Upper lobe of left lung (tissue), 4 donors: ENCODE measurements around the gene RIPOR2.

Experiments
- EP300 ChIP-seq, 4 donors: sonication (generic); formaldehyde crosslinking; IDR thresholded peaks; one replicate each; pipeline ENCODE4 v1.5.1; 2017; ENCODE audit warnings: antibody characterized with exemption in 4 of 4, control low read depth in 2 of 4
- TF ChIP-seq, protein P1 (sequence below), 6 experiments: fragments of 450-650 bp in 4 of 6; fragments of 200-600 bp in 2 of 6; sonication (generic) in 2 of 6; IDR thresholded peaks; one replicate each; pipeline ENCODE4 v1.5.1; 2016 to 2019; ENCODE audit warnings: antibody characterized with exemption in 6 of 6

DNA sequence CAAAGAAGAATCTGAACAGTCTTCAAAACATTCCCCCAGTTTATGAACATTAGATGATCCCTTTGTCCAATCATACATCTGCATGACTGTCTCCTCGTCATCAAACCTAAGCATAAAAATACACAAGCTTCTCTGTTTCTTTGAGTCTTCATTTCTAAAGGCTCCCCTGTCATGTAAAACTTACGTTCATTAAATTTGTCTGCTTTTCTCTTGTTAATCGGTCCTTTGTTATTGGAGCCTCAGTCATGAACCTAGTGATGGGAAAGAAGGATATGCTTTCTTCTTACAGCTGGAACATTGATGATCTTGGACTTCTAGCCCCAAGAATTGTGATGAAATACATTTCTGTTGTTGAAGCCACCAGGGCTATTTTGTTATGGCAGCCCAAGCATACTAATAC, 18.0 kb upstream of the RIPOR2 start:
- TF ChIP-seq, protein P1, sequence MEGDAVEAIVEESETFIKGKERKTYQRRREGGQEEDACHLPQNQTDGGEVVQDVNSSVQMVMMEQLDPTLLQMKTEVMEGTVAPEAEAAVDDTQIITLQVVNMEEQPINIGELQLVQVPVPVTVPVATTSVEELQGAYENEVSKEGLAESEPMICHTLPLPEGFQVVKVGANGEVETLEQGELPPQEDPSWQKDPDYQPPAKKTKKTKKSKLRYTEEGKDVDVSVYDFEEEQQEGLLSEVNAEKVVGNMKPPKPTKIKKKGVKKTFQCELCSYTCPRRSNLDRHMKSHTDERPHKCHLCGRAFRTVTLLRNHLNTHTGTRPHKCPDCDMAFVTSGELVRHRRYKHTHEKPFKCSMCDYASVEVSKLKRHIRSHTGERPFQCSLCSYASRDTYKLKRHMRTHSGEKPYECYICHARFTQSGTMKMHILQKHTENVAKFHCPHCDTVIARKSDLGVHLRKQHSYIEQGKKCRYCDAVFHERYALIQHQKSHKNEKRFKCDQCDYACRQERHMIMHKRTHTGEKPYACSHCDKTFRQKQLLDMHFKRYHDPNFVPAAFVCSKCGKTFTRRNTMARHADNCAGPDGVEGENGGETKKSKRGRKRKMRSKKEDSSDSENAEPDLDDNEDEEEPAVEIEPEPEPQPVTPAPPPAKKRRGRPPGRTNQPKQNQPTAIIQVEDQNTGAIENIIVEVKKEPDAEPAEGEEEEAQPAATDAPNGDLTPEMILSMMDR (IDR thresholded peaks at IDR 0.05), result no peak
- no peak for TF ChIP-seq EP300 (IDR thresholded peaks at IDR 0.05)
